CD4-positive, alpha-beta T cell treated with Interleukin-4 for 1 hour (primary cell): Measurements from ENCODE around the gene GRK6.

ENCODE experiments used
- DNase-seq, 2 donors: peaks; one replicate each; pipeline ENCODE4 v3.0.0-alpha.2; 2020 to 2022

GRK6 gene

GRCh38 chr5:177487975-177488374, 61.5 kb downstream of the GRK6 start:
- no peak for DNase-seq

- no peak for DNase-seq
Measured at GRCh38 chr5:177489119-177489716, 62.7 kb downstream of the GRK6 start.

GRCh38 chr5:177490311-177490991, 64.0 kb downstream of the GRK6 start:
- DNase-seq, result no peak

- DNase-seq, result no peak
Measured at GRCh38 chr5:177490992-177491391, 64.5 kb downstream of the GRK6 start.

GRCh38 chr5:177491429-177491945, 65.0 kb downstream of the GRK6 start:
- no peak for DNase-seq

- no peak for DNase-seq
Measured at GRCh38 chr5:177491983-177492746, 65.7 kb downstream of the GRK6 start.
